Measurements from ENCODE around the gene LRMDA. TPM values are rescaled to one million over a fixed set of nuclear protein-coding genes. Genes with fewer than 3 reads are reported as not detected.

The LRMDA gene
- polyA plus RNA-seq, 1 donor (not counting 4 experiments of a cell fraction or from before 2014, with no cell fraction given), result not detected

DNA sequence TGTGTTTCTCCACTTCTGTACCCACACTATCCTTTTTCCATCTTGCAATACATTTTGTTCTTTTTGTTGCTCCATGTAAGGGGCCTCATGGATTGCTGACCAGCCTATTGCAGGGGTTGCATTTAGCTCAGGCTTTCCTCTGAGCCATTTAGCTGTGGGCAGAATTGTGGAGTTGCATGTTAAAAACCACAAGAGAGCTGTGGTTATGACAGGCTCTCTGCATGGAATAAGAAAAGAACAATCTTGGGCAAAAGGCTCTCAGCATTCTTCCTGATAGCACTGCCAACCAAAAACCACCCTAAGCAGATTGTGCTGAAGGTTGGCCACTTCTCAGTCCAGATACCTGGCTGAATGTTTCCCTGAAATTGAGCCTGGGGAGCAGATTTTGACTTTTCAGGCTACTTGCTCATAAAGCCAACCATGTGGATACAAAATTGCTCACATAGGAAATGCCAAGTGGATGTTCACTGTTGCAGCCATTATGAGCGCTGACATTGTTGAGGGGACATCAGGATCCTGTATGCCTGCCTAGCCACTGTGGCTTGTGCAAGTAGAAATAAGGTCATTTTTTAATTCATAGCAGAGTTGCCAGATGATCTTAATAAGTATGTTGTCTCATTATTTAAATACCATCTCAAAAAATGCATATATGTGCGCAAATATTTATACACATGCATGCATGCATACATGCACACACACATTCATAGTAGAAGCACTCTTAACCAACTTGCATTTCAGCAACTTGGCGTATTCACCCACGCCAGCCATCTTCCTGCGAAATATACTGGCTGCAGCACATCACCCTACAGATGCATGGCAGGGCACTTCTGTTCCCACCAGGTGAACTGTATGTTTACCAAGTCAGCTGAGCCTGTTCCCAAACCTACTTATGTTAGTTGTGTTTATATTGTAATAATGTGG is 695.4 kb downstream of the LRMDA start:
- Histone ChIP-seq H3K79me2 (ENCODE audit: control insufficient read depth, insufficient read depth, low read length) (no peaks in the 10 kb centered on the region), H3K9me1 (ENCODE audit: control insufficient read depth, extremely low read depth, insufficient read depth, low read length) (no peaks in the 10 kb centered on the region), H2AFZ (ENCODE audit: control insufficient read depth, low read length) (no peak overlapping the region), H3K27ac (ENCODE audit: control insufficient read depth, insufficient read depth, low read length) (no peak overlapping the region), H3K36me3 (ENCODE audit: control insufficient read depth in 2 of 2, extremely low read depth in 1 of 2, insufficient read depth in 2 of 2, low read length in 2 of 2) (no peaks in the 10 kb centered on the region), H3K4me1 (ENCODE audit: control insufficient read depth, extremely low read depth, insufficient read depth, low read length) (peaks cover 23% of the 10 kb centered on the region), H3K27me3 (ENCODE audit: control insufficient read depth, extremely low read depth, insufficient read depth, low read length) (no peaks in the 10 kb centered on the region), H3K4me3 (ENCODE audit: control insufficient read depth in 2 of 3, extremely low read depth in 1 of 3, insufficient read depth in 2 of 3, low read depth in 1 of 3, low read length in 3 of 3) (no peak overlapping the region), H3K4me2 (ENCODE audit: control insufficient read depth, extremely low read depth, insufficient read depth, low read depth, low read length) (no peak overlapping the region), H4K20me1 (ENCODE audit: control insufficient read depth, extremely low read depth, insufficient read depth, low read length) (no peaks in the 10 kb centered on the region), H3K9me3 (ENCODE audit: control insufficient read depth, low read depth, low read length) (no peaks in the 10 kb centered on the region), H3K9ac (ENCODE audit: control insufficient read depth, extremely low read depth, insufficient read depth, low read length) (no peak overlapping the region)
- dilution Hi-C loops (cut with MboI; ENCODE audit: extremely low pct_ligation_motif_present, low sequenced_read_pairs), result no loop called here
- TF ChIP-seq CTCF (optimal IDR thresholded peaks at IDR 0.05 in 1 of 3, IDR thresholded peaks at IDR 0.05 in 1 of 3, conservative IDR thresholded peaks at IDR 0.05 in 1 of 3; ENCODE audit: extremely low read depth in 1 of 3, insufficient read depth in 2 of 3, low read length in 3 of 3), result no peak
- TF ChIP-seq EZH2 (IDR thresholded peaks at IDR 0.05; ENCODE audit: low read length), result no peak
- DNase-seq (ENCODE audit: low read depth, low spot score) (no peak), FAIRE-seq (peak; percentile 89)

DNA sequence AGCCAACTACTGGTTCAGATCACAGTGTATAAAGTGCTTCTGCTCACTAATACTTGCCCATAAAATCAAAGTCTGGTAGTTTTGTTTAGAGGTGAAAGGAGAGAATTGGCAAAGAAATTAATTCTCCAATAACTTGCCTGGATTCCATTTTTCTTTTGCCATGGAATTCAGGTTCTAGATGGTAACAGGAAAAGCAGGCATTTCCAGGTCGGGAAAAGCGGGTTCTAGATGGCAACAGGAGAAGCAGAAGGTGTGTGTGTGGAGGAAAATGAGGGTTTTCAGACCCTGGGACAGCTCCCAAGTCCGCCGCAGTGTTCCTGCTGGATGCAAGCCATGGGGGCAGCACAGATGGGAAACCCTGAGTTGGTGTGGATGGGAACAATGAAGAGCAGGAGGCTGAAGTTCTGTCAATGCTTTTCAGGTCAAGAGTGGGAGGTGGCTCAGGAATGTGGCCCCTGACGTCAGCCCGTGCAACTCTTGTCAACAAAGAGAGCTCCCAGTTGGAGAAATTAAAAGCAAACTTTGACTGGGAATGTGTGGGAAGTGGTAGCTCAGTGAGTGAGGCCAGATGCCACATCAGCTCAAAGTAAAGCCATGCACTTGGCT is 696.7 kb downstream of the LRMDA start:
- no peak overlapping the region for H3K27ac ChIP-seq (ENCODE audit: control insufficient read depth, insufficient read depth, low read length)
- no peak overlapping the region for H3K4me2 ChIP-seq (ENCODE audit: control insufficient read depth, extremely low read depth, insufficient read depth, low read depth, low read length)
- H2AFZ ChIP-seq (ENCODE audit: control insufficient read depth, low read length), result no peak overlapping the region
- no peaks in the 10 kb centered on the region for H3K79me2 ChIP-seq (ENCODE audit: control insufficient read depth, insufficient read depth, low read length)
- TF ChIP-seq EZH2 (IDR thresholded peaks at IDR 0.05; ENCODE audit: low read length), result no peak
- TF ChIP-seq CTCF (optimal IDR thresholded peaks at IDR 0.05 in 1 of 3, IDR thresholded peaks at IDR 0.05 in 1 of 3, conservative IDR thresholded peaks at IDR 0.05 in 1 of 3; ENCODE audit: extremely low read depth in 1 of 3, insufficient read depth in 2 of 3, low read length in 3 of 3), result no peak
- H3K9ac ChIP-seq (ENCODE audit: control insufficient read depth, extremely low read depth, insufficient read depth, low read length), result no peak overlapping the region
- H3K4me3 ChIP-seq (ENCODE audit: control insufficient read depth in 2 of 3, extremely low read depth in 1 of 3, insufficient read depth in 2 of 3, low read depth in 1 of 3, low read length in 3 of 3), result no peak overlapping the region
- no peak for FAIRE-seq
- DNase-seq (ENCODE audit: low read depth, low spot score), result no peak
- no peaks in the 10 kb centered on the region for H3K27me3 ChIP-seq (ENCODE audit: control insufficient read depth, extremely low read depth, insufficient read depth, low read length)
- peaks cover 23% of the 10 kb centered on the region for H3K4me1 ChIP-seq (ENCODE audit: control insufficient read depth, extremely low read depth, insufficient read depth, low read length)
- H4K20me1 ChIP-seq (ENCODE audit: control insufficient read depth, extremely low read depth, insufficient read depth, low read length), result no peaks in the 10 kb centered on the region
- dilution Hi-C loops (cut with MboI; ENCODE audit: extremely low pct_ligation_motif_present, low sequenced_read_pairs), result no loop called here
- no peaks in the 10 kb centered on the region for H3K9me1 ChIP-seq (ENCODE audit: control insufficient read depth, extremely low read depth, insufficient read depth, low read length)
- no peaks in the 10 kb centered on the region for H3K36me3 ChIP-seq (ENCODE audit: control insufficient read depth in 2 of 2, extremely low read depth in 1 of 2, insufficient read depth in 2 of 2, low read length in 2 of 2)
- no peaks in the 10 kb centered on the region for H3K9me3 ChIP-seq (ENCODE audit: control insufficient read depth, low read depth, low read length)

Data from keratinocyte (primary cell).